WTC11 (cell line): ENCODE measurements around the gene EDEM2. TPM values are rescaled to one million over a fixed set of nuclear protein-coding genes. Genes with fewer than 3 reads are reported as not detected.

Experiments used
- ATAC-seq: fragments of 200-7000 bp; cut with Tn5 transposase; 2 replicates; pipeline ENCODE4 v1.10.0; 2021; ENCODE audit warnings: mild to moderate bottlenecking, moderate library complexity
- CTCF ChIA-PET: fragments of 300-600 bp; sonication (Branson Sonifier 250); formaldehyde crosslinking; loops from one replicate; lab custom pipeline; 2021; ENCODE audit warnings: antibody characterized with exemption; lab: Charles Lee
- POLR2A ChIA-PET: fragments of 350-600 bp; sonication (Branson Sonifier 250); formaldehyde crosslinking; loops from one replicate; lab custom pipeline; 2021; ENCODE audit warnings: antibody characterized with exemption; lab: Charles Lee
- DNase-seq: peaks from one replicate; pipeline ENCODE4 v3.0.0; 2021; ENCODE audit warnings: low spot score
- H3K27ac Mint-ChIP-seq: 2 replicates; pipeline ENCODE4 v1.8.0; 2021; ENCODE audit warnings: mixed read lengths
- H3K27me3 Mint-ChIP-seq: 2 replicates; pipeline ENCODE4 v1.8.0; 2021; ENCODE audit warnings: low read depth, mild to moderate bottlenecking, moderate library complexity, mixed read lengths
- H3K36me3 Mint-ChIP-seq: 2 replicates; pipeline ENCODE4 v1.8.0; 2021; ENCODE audit warnings: mixed read lengths
- H3K4me1 Mint-ChIP-seq: 2 replicates; pipeline ENCODE4 v1.8.0; 2022; ENCODE audit warnings: mixed read lengths
- H3K4me3 Mint-ChIP-seq: 2 replicates; pipeline ENCODE4 v1.8.0; 2021; ENCODE audit warnings: mild to moderate bottlenecking, moderate library complexity, mixed read lengths
- H3K9me3 Mint-ChIP-seq: 2 replicates; pipeline ENCODE4 v1.8.0; 2021; ENCODE audit warnings: mixed read lengths
- CREM ChIP-seq: sonication (generic); formaldehyde crosslinking; IDR thresholded peaks from 2 replicates; pipeline ENCODE4 v1.8.1; 2022; ENCODE audit warnings: mild to moderate bottlenecking, missing genetic modification reagents, moderate library complexity
- GTF2I ChIP-seq: fragments of 250-450 bp; sonication (Bioruptor Pico); conservative IDR thresholded peaks from 2 replicates; pipeline ENCODE4 v1.4.0; 2021; ENCODE audit warnings: mild to moderate bottlenecking
- IRF2 ChIP-seq: sonication (generic); formaldehyde crosslinking; IDR thresholded peaks from 2 replicates; pipeline ENCODE4 v1.8.0; 2022; ENCODE audit warnings: low read depth, missing genetic modification reagents, borderline replicate concordance
- NR3C1 ChIP-seq: sonication (generic); formaldehyde crosslinking; conservative IDR thresholded peaks from 2 replicates; pipeline ENCODE4 v1.8.1; 2023; ENCODE audit warnings: low read depth, mild to moderate bottlenecking, missing genetic modification reagents
- PRRX2 ChIP-seq: fragments of 250-450 bp; sonication (Bioruptor Pico); IDR thresholded peaks from 2 replicates; pipeline ENCODE4 v1.8.0; 2021; ENCODE audit warnings: mild to moderate bottlenecking
- RELA ChIP-seq: sonication (generic); formaldehyde crosslinking; IDR thresholded peaks from 2 replicates; pipeline ENCODE4 v1.8.1; 2022; ENCODE audit warnings: missing genetic modification reagents, mild to moderate bottlenecking, borderline replicate concordance
- SOX15 ChIP-seq: fragments of 250-450 bp; sonication (Bioruptor Pico); IDR thresholded peaks from 2 replicates; pipeline ENCODE4 v1.9.0; 2021; ENCODE audit warnings: mild to moderate bottlenecking
- ZBTB21 ChIP-seq: sonication (generic); formaldehyde crosslinking; IDR thresholded peaks from 2 replicates; pipeline ENCODE4 v1.8.1; 2023; ENCODE audit warnings: mild to moderate bottlenecking, missing genetic modification reagents, borderline replicate concordance
- ZNF232 ChIP-seq: sonication (generic); formaldehyde crosslinking; IDR thresholded peaks from 2 replicates; pipeline ENCODE4 v1.8.0; 2022; ENCODE audit warnings: mild to moderate bottlenecking, missing genetic modification reagents
- ZNF317 ChIP-seq: sonication (generic); formaldehyde crosslinking; IDR thresholded peaks from 2 replicates; pipeline ENCODE4 v1.8.1; 2023; ENCODE audit warnings: low read depth, mild to moderate bottlenecking, moderate library complexity, missing genetic modification reagents, borderline replicate concordance
- ZNF396 ChIP-seq: fragments of 250-450 bp; sonication (Bioruptor Pico); IDR thresholded peaks from 2 replicates; pipeline ENCODE4 v1.8.0; 2021; ENCODE audit warnings: mild to moderate bottlenecking, moderate library complexity, borderline replicate concordance
- total RNA-seq: library from RNA; stranded (reverse); gene quantifications from 3 replicates; pipeline ENCODE4 v1.2.3, GENCODE V29; 2021
- TF ChIP-seq, protein P1 (sequence below): sonication (generic); formaldehyde crosslinking; conservative IDR thresholded peaks from 2 replicates; pipeline ENCODE4 v1.8.1; 2023; ENCODE audit warnings: mild to moderate bottlenecking, low read depth, missing genetic modification reagents, moderate library complexity
- TF ChIP-seq, protein P2 (sequence below): fragments of 250-450 bp; sonication (Bioruptor Pico); IDR thresholded peaks from 2 replicates; pipeline ENCODE4 v1.9.0; 2021; ENCODE audit warnings: moderate library complexity, mild to moderate bottlenecking, inconsistent platforms, borderline replicate concordance
- TF ChIP-seq, protein P3 (sequence below): sonication (generic); formaldehyde crosslinking; IDR thresholded peaks from 2 replicates; pipeline ENCODE4 v1.8.0; 2023; ENCODE audit warnings: missing genetic modification reagents, mild to moderate bottlenecking, borderline replicate concordance
- TF ChIP-seq, protein P4 (sequence below): fragments of 250-450 bp; sonication (Bioruptor Pico); IDR thresholded peaks from 2 replicates; pipeline ENCODE4 v1.8.0; 2021; ENCODE audit warnings: mild to moderate bottlenecking
- TF ChIP-seq, protein P5 (sequence below): sonication (generic); formaldehyde crosslinking; IDR thresholded peaks from 2 replicates; pipeline ENCODE4 v1.8.1; 2022; ENCODE audit warnings: low read depth, missing genetic modification reagents, borderline replicate concordance
- TF ChIP-seq, protein P6 (sequence below): sonication (generic); formaldehyde crosslinking; IDR thresholded peaks from 2 replicates; pipeline ENCODE4 v1.8.1; 2023; ENCODE audit warnings: mild to moderate bottlenecking, missing genetic modification reagents

Gene EDEM2
- total RNA-seq, 1 experiment from 2014 or later = 22.7 TPM

DNA sequence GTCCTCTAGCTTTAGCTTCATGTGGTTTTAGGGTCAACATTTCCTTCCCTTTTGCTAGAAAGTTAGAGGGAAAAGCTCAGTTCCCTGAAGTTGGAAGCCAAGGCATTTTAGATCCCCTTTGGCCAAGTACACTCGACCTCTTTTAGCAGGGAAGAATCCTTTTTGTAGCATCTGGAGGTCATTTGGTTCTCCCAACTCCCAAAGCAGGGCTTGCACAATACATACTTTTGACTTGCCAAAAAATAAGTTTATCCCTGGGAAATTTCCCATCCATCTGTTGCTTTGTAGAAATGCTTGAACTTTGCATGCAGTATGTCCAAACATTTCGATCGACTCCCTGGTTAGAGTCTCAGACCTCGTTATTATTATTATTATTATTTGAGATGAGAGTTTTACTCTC, 4.6 kb upstream of the EDEM2 start:
- H3K27ac Mint-ChIP-seq = no peak overlapping the region
- ATAC-seq (no peak), DNase-seq (no peak)
- H3K36me3 Mint-ChIP-seq = peaks cover 3% of the 10 kb centered on the region; the same call in 1 of the 2 replicates
- CTCF ChIA-PET = no interaction called here
- no peak for TF ChIP-seq IRF2 (CRISPR knock-in tag)
- no peak for TF ChIP-seq ZNF232 (CRISPR knock-in tag)
- TF ChIP-seq, protein P1, sequence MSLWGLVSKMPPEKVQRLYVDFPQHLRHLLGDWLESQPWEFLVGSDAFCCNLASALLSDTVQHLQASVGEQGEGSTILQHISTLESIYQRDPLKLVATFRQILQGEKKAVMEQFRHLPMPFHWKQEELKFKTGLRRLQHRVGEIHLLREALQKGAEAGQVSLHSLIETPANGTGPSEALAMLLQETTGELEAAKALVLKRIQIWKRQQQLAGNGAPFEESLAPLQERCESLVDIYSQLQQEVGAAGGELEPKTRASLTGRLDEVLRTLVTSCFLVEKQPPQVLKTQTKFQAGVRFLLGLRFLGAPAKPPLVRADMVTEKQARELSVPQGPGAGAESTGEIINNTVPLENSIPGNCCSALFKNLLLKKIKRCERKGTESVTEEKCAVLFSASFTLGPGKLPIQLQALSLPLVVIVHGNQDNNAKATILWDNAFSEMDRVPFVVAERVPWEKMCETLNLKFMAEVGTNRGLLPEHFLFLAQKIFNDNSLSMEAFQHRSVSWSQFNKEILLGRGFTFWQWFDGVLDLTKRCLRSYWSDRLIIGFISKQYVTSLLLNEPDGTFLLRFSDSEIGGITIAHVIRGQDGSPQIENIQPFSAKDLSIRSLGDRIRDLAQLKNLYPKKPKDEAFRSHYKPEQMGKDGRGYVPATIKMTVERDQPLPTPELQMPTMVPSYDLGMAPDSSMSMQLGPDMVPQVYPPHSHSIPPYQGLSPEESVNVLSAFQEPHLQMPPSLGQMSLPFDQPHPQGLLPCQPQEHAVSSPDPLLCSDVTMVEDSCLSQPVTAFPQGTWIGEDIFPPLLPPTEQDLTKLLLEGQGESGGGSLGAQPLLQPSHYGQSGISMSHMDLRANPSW (CRISPR knock-in tag) = no peak
- TF ChIP-seq, protein P2, sequence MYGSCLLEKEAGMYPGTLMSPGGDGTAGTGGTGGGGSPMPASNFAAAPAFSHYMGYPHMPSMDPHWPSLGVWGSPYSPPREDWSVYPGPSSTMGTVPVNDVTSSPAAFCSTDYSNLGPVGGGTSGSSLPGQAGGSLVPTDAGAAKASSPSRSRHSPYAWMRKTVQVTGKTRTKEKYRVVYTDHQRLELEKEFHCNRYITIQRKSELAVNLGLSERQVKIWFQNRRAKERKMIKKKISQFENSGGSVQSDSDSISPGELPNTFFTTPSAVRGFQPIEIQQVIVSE = no peak
- no peak for TF ChIP-seq GTF2I (CRISPR knock-in tag)
- no peak for TF ChIP-seq SOX15 (CRISPR knock-in tag)
- no peak for TF ChIP-seq ZBTB21
- TF ChIP-seq, protein P3, sequence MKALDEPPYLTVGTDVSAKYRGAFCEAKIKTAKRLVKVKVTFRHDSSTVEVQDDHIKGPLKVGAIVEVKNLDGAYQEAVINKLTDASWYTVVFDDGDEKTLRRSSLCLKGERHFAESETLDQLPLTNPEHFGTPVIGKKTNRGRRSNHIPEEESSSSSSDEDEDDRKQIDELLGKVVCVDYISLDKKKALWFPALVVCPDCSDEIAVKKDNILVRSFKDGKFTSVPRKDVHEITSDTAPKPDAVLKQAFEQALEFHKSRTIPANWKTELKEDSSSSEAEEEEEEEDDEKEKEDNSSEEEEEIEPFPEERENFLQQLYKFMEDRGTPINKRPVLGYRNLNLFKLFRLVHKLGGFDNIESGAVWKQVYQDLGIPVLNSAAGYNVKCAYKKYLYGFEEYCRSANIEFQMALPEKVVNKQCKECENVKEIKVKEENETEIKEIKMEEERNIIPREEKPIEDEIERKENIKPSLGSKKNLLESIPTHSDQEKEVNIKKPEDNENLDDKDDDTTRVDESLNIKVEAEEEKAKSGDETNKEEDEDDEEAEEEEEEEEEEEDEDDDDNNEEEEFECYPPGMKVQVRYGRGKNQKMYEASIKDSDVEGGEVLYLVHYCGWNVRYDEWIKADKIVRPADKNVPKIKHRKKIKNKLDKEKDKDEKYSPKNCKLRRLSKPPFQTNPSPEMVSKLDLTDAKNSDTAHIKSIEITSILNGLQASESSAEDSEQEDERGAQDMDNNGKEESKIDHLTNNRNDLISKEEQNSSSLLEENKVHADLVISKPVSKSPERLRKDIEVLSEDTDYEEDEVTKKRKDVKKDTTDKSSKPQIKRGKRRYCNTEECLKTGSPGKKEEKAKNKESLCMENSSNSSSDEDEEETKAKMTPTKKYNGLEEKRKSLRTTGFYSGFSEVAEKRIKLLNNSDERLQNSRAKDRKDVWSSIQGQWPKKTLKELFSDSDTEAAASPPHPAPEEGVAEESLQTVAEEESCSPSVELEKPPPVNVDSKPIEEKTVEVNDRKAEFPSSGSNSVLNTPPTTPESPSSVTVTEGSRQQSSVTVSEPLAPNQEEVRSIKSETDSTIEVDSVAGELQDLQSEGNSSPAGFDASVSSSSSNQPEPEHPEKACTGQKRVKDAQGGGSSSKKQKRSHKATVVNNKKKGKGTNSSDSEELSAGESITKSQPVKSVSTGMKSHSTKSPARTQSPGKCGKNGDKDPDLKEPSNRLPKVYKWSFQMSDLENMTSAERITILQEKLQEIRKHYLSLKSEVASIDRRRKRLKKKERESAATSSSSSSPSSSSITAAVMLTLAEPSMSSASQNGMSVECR = no peak
- no peak for TF ChIP-seq CREM (CRISPR knock-in tag)
- no peak for TF ChIP-seq ZNF396
- TF ChIP-seq, protein P4, sequence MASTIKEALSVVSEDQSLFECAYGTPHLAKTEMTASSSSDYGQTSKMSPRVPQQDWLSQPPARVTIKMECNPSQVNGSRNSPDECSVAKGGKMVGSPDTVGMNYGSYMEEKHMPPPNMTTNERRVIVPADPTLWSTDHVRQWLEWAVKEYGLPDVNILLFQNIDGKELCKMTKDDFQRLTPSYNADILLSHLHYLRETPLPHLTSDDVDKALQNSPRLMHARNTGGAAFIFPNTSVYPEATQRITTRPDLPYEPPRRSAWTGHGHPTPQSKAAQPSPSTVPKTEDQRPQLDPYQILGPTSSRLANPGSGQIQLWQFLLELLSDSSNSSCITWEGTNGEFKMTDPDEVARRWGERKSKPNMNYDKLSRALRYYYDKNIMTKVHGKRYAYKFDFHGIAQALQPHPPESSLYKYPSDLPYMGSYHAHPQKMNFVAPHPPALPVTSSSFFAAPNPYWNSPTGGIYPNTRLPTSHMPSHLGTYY = no peak
- TF ChIP-seq RELA = no peak
- TF ChIP-seq, protein P5, sequence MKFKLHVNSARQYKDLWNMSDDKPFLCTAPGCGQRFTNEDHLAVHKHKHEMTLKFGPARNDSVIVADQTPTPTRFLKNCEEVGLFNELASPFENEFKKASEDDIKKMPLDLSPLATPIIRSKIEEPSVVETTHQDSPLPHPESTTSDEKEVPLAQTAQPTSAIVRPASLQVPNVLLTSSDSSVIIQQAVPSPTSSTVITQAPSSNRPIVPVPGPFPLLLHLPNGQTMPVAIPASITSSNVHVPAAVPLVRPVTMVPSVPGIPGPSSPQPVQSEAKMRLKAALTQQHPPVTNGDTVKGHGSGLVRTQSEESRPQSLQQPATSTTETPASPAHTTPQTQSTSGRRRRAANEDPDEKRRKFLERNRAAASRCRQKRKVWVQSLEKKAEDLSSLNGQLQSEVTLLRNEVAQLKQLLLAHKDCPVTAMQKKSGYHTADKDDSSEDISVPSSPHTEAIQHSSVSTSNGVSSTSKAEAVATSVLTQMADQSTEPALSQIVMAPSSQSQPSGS (CRISPR knock-in tag) = no peak
- TF ChIP-seq PRRX2 (CRISPR knock-in tag) = no peak
- no peak for TF ChIP-seq NR3C1
- TF ChIP-seq, protein P6, sequence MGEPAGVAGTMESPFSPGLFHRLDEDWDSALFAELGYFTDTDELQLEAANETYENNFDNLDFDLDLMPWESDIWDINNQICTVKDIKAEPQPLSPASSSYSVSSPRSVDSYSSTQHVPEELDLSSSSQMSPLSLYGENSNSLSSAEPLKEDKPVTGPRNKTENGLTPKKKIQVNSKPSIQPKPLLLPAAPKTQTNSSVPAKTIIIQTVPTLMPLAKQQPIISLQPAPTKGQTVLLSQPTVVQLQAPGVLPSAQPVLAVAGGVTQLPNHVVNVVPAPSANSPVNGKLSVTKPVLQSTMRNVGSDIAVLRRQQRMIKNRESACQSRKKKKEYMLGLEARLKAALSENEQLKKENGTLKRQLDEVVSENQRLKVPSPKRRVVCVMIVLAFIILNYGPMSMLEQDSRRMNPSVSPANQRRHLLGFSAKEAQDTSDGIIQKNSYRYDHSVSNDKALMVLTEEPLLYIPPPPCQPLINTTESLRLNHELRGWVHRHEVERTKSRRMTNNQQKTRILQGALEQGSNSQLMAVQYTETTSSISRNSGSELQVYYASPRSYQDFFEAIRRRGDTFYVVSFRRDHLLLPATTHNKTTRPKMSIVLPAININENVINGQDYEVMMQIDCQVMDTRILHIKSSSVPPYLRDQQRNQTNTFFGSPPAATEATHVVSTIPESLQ (CRISPR knock-in tag) = no peak
- TF ChIP-seq ZNF317 = no peak
- H3K9me3 Mint-ChIP-seq = peaks cover 4% of the 10 kb centered on the region; the same call in 1 of the 2 replicates
- no peaks in the 10 kb centered on the region; the same call in 1 of the 2 replicates for H3K27me3 Mint-ChIP-seq
- peaks cover 9% of the 10 kb centered on the region for H3K4me1 Mint-ChIP-seq
- no peak overlapping the region for H3K4me3 Mint-ChIP-seq
- POLR2A ChIA-PET = no interaction called here
